ENCODE data around the gene SMIM9. TPM values are rescaled to one million over a fixed set of nuclear protein-coding genes. Genes with fewer than 3 reads are reported as not detected.

SMIM9 gene
- total and polyA plus RNA-seq, 9 of the 15 experiments (the other 6 are each of a cell fraction or from before 2014, with no cell fraction given): 0.08 TPM; not detected in 8

- WGBS (ENCODE audit: insufficient coverage, low coverage, missing lambda C conversion rate): 65% methylated on average over 3 of the region's 3 CpGs
- Histone ChIP-seq H3K79me2 (ENCODE audit: control insufficient read depth, insufficient read depth, low read length) (peaks cover 9% of the 10 kb centered on the region; the same call in 1 of the 3 replicates), H2AFZ (ENCODE audit: low read depth, low read length) (peak overlapping the region; percentile 83), H3K36me3 (ENCODE audit: control insufficient read depth, insufficient read depth, low read length) (no peaks in the 10 kb centered on the region), H3K9me3 (replicated peaks; ENCODE audit: control insufficient read depth, insufficient read depth, low read depth, low read length) (no peaks in the 10 kb centered on the region), H3K4me2 (ENCODE audit: insufficient read depth, low read length) (peak overlapping the region; percentile 24; the same call in 1 of the 2 replicates), H3K4me3 (no peak overlapping the region), H3K9me1 (ENCODE audit: control insufficient read depth, insufficient read depth, low read length) (no peaks in the 10 kb centered on the region), H3K27me3 (ENCODE audit: control insufficient read depth in 2 of 2, insufficient read depth in 2 of 2, low read length in 2 of 2) (no peaks in the 10 kb centered on the region), H4K20me1 (replicated peaks; ENCODE audit: control insufficient read depth, insufficient read depth, low read length) (no peaks in the 10 kb centered on the region), H3K9ac (ENCODE audit: insufficient read depth in 1 of 2, low read depth in 2 of 2, low read length in 2 of 2) (no peak overlapping the region; a peak in 1 of 4 replicates), H3K27ac (ENCODE audit: extremely low read depth, low read depth, low read length) (peak overlapping the region; percentile 50), H3K4me1 (replicated peaks in 1 of 2; ENCODE audit: control insufficient read depth in 2 of 2, insufficient read depth in 2 of 2, low read length in 2 of 2) (peaks cover 21 to 37% of the 10 kb centered on the region in 2 experiments; a peak in 4 of 5 replicates)
- CTCF ChIA-PET (ENCODE audit: low intra/inter-chr PET ratio): interaction anchor here (0.6 kb wide), 1 partner anchor 134 kb away, joined by 3 read pairs; no protein-coding TSS in a partner anchor
- in situ Hi-C loops (cut with MboI): no loop called here
- TF ChIP-seq ZBTB26 (CRISPR knock-in tag; IDR thresholded peaks at IDR 0.05) (no peak), ZNF592 (IDR thresholded peaks at IDR 0.05) (peak; percentile 61; the same call in 1 of the 2 replicates), MGA (IDR thresholded peaks at IDR 0.05) (peak; percentile 45), L3MBTL2 (IDR thresholded peaks at IDR 0.05) (peak; percentile 29; the same call in 1 of the 2 replicates)
- FAIRE-seq (no peak), ATAC-seq (no peak), DNase-seq (ENCODE audit: extremely low read depth in 1 of 4, low spot score in 3 of 4) (no peak)
- no TSS peak for BruUV-seq (replicated peaks)
- intact Hi-C loops (cut with micrococcal nuclease): no loop called here
- POLR2A ChIA-PET: interaction anchor here (0.8 to 1.3 kb wide), 3 partner anchors 10 to 52 kb away, joined by 3 to 7 read pairs (median 4); no protein-coding TSS in a partner anchor
Observed at GRCh38 chrX:154822029-154822428, 12.4 kb downstream of the SMIM9 start.

All from K562 (cell line).